ENCODE measurements around the gene ACOT11.

- TF ChIP-seq CHD2 (IDR thresholded peaks at IDR 0.05; ENCODE audit: low read depth, low read length) (no peak), ZNF780A (CRISPR knock-in tag; IDR thresholded peaks at IDR 0.05) (no peak), ATF3 (IDR thresholded peaks at IDR 0.05) (no peak), ATF3 (CRISPR knock-in tag; conservative IDR thresholded peaks at IDR 0.05) (no peak), FOXM1 (IDR thresholded peaks at IDR 0.05; ENCODE audit: low read depth) (no peak), FOXM1 (CRISPR knock-in tag; IDR thresholded peaks at IDR 0.05; ENCODE audit: low read depth) (no peak), POLR2A (conservative IDR thresholded peaks at IDR 0.05) (no peak), EGR1 (conservative IDR thresholded peaks at IDR 0.05) (no peak), ZNF395 (CRISPR knock-in tag; IDR thresholded peaks at IDR 0.05) (no peak), EZH2 (IDR thresholded peaks at IDR 0.05; ENCODE audit: borderline replicate concordance, low read depth, low read length) (no peak), MYC (IDR thresholded peaks at IDR 0.05; ENCODE audit: low read depth, low read length) (no peak), MYC (CRISPR knock-in tag; IDR thresholded peaks at IDR 0.05; ENCODE audit: borderline replicate concordance, low read depth) (no peak), ELK1 (CRISPR knock-in tag; IDR thresholded peaks at IDR 0.05) (no peak), LARP7 (IDR thresholded peaks at IDR 0.05) (no peak), TRIM28 (IDR thresholded peaks at IDR 0.05) (no peak)
Measured at GRCh38 chr1:54615531-54616279, 67.7 kb downstream of the ACOT11 start.
